HG03135 (cell line): Measurements from ENCODE around the gene MTARC1.

Source experiments
- ATAC-seq: cut with Tn5 transposase; IDR thresholded peaks from one replicate; pipeline ENCODE4 v1.9.1; 2021; ENCODE audit warnings: mild to moderate bottlenecking, moderate library complexity; ENCODE audit not compliant: unreplicated experiment

MTARC1 gene

GRCh38 chr1:220803401-220804201 is 16.9 kb downstream of the MTARC1 start:
- ATAC-seq = no peak

- no peak for ATAC-seq
These were observed 17.5 kb downstream of the MTARC1 start for GRCh38 chr1:220804202-220804586.

GRCh38 chr1:220806408-220806807 is 19.7 kb downstream of the MTARC1 start:
- ATAC-seq = no peak

DNA sequence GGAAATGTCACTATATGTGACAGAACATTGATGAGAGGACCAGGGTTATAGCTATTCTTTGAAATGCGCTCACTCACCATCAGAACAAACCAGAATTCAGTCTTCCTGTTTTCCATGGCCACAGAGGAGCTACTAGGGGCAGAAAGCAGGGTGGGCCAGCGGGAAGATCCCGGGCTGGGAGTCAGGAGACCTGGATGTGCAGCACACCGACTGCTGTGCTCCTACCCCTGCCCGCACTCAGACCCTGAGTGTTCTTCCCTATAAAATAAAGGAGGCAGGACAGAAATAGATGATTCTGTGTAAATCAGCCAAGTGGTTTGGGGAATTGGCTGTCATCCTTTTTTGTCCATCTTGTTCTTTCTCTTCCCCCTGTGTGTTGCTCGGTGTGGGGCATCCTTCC is 21.0 kb downstream of the MTARC1 start:
- ATAC-seq = no peak

DNA sequence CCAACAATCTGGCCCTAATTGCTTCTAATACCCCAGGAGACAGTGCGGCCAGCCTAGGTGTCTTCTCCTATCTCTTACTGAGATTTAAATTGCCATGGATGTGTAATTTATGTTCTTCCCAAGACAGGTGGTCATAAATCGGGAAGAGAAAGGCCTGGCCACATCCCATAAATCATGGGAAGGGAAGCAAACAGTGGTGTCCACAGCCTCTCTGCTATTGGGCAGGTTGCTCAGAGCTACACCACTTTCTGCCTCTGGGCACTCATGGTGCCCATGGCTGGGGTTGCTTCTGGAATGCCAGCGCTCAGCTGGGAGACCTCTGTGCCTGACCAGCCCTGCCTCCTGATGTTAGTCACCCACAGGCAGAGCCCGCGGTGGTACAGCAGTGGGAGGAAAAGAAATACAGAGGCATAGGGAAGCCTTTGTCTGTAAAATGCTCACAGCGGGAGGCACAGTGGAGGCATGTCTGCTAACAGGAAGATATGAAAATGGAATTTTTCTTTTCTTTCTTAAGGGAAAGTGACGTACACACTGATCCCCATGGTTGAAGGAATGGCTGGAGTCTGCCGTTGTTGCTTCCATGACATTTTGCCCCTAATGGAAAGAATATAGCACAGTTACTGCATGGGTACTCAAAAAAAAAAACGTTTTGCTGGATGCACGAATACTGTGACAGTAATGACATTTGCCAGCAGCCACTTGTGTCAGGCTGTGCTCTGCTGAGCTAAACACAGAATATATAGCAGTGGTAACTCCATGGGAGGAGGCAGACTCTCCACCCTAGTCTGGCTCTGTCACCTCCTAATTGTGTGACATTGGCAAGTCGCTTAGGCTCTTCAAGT is 21.9 kb downstream of the MTARC1 start:
- no peak for ATAC-seq

GRCh38 chr1:220809187-220809550 is 22.5 kb downstream of the MTARC1 start:
- ATAC-seq = no peak

GRCh38 chr1:220809704-220810103 is 23.0 kb downstream of the MTARC1 start:
- ATAC-seq = no peak

DNA sequence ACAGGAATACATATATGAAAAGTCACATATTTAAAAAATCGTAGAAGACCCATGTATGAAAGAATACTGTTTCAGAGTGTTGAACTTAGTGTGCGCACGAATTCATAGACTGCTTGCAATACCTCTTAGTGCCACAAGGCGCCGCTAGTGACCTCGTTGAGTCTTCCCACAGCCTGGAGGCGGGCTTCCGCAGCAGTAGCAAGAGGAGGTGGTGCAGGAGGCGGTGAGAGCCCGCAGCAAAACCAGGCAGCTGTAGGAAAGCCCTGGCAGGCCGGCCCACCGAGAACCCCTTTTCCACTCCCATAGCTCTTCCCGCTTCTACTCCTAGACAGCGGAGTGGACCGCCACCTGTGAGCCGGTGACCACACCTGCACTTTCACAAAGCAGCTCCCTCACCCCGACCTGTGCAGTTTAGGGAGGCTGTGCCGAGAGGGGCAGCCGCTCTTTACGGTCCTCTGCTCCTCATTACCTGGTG is 23.5 kb downstream of the MTARC1 start:
- ATAC-seq = peak; percentile 87

GRCh38 chr1:220810963-220811362 is 24.2 kb downstream of the MTARC1 start:
- no peak for ATAC-seq

- no peak for ATAC-seq
These were observed 25.0 kb downstream of the MTARC1 start for GRCh38 chr1:220811695-220812094.

DNA sequence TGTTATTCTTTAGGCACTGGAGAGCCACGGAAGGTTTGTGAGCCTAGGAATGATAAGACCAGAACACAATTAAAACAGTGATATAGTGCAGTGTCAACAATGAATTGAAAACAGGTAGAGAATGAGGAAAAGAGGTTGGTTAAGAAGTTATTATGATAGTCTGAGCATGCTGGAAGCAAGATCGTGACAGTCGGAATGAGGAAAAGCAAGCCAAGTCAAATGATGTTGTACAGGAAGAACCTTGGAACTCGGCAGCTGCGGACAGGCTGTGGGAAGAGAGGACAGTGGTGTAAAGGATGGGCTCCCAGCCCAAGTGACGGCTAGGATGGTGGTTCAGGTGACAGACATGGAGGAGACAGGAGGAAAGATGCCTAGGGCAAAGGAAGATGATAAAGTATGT is 25.6 kb downstream of the MTARC1 start:
- no peak for ATAC-seq

DNA sequence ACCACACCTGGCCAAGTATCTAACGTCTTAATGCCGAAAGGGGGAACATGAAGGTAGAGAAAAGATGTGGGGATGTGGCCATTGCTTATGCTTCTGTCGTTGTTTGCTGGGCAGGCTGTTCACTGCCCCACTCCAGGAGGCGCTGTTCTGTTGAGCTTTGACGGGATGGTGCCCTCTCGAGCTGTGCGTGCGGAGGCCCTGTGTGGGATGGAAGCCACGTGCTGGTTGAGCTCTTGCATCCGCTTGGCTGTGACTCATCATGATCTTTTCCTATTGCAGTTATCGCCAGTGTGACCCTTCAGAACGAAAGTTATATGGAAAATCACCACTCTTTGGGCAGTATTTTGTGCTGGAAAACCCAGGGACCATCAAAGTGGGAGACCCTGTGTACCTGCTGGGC is 26.3 kb downstream of the MTARC1 start:
- no peak for ATAC-seq

- no peak for ATAC-seq
These were observed 28.7 kb downstream of the MTARC1 start for GRCh38 chr1:220815409-220815808.

DNA sequence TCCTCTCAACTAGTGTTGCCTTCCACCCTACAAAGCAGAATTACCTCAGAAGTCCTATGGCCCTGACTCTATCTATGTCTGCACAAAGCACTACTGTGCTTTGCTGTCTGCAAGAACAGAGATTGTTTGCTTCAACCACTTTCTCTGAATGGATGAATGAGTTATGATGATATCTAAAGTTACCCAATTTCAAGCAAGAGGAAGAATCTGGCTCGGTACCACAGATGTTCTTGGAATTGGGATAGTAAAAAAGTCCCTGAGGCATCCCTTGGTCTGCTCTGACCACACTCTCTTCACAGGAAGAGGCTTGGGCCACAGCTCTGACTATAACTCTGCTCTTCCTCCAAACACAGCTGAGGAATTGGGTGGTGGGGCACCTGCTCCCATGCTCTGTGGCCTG is 31.2 kb downstream of the MTARC1 start:
- ATAC-seq = no peak

DNA sequence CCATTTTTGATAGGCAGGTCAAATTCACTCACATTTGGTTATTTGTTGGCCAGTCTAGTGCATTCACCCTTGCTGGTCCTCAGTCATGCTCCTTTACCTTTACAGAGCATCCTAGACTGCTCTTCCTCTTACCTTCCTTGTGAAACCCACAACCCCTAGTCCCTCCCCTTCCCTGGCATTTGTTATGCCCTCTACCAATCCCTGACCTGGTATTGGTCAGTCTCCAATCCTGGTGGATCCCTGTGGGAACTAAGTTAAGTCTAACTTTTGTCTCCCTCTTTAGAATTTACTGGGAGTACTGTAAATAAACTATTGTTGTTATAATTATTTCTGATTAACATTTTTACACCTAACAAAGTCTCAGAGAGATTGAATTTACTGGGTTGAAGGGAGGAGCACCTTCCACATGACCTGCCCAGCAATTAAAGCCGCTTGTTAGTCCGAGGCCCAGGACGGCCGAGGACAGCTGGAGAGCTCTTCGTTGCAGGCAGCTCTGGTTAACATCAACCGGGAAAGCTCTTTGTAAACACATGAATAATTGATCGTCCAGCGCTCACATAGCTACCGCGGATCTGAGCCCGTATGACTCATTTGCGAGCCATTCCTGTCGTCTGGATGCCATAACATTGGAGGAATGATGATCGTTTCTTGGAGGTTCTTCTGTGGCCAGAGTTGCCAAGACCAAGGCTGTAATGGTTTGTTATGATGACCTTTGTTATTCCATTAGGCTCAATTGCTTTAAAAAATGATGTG is 31.9 kb downstream of the MTARC1 start:
- ATAC-seq = no peak

DNA sequence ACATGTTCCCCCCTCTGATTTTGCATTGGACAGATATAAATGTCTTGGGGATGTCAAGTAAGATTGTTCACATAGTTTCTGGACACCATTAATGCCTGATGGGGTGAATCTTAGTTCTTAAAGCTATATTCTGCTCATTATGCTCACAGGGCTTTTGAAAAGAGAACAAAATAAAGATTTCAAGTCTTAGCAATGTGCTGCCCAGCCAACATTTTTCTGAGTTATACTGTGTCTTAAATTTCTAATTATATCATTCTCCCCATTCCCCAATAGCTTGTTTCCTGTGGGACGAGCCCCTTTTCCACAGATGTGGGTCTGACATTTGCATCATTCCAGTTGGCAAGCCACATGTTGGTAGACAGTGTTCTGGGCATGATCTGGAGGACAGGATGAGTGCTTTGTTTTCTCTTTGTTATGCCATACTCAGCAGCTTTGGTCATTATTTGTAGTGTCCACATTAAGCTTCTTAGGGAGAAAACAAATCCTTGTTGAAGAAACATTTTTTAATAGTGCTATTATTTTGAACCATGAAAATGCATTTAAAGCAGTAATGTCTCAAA is 32.8 kb downstream of the MTARC1 start:
- no peak for ATAC-seq

DNA sequence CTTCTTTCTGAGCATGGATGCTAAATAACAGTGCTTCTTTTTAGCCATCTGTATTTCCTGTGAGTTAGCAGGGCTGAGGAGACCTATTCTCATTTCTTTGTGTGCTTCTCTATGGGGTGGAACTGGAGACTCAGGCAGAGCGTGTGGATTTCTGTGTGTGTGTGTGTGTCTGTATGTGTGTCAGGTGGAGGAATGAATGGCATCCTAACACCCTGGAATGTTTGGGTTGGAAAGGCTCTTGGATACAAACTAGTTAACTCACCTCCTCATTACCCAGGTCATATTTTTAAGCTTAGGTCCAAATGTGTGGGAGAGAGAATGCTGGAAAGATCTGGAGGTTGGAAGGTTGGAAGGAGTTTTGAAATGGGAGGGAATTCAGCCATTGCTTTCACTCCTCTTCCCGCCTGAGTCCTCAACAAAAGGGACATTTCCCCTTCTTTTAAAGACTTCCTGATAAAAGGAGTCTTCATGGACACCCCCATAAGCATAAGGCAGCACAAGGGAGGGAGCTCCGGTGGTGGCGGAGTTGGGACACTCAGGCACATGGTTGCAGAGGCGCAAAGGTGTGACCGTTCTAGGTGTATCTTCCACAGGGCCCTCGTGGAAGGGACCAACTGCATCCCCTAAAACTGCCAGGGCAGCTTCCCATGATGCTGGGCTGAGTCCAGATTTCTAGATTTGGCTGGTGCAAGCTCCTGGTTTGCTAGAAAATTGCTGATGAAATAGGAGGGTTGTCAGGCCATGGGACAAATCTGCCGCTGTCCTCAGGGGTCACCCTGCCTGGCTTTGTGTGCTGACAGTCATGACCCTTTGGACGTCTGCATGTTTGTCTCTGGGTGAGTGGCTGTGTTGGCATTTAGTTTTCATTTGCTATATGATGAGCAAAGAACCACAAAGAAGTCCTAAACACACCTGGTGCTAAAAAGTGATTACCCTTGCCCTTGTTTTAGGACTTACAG is 37.6 kb downstream of the MTARC1 start:
- no peak for ATAC-seq

DNA sequence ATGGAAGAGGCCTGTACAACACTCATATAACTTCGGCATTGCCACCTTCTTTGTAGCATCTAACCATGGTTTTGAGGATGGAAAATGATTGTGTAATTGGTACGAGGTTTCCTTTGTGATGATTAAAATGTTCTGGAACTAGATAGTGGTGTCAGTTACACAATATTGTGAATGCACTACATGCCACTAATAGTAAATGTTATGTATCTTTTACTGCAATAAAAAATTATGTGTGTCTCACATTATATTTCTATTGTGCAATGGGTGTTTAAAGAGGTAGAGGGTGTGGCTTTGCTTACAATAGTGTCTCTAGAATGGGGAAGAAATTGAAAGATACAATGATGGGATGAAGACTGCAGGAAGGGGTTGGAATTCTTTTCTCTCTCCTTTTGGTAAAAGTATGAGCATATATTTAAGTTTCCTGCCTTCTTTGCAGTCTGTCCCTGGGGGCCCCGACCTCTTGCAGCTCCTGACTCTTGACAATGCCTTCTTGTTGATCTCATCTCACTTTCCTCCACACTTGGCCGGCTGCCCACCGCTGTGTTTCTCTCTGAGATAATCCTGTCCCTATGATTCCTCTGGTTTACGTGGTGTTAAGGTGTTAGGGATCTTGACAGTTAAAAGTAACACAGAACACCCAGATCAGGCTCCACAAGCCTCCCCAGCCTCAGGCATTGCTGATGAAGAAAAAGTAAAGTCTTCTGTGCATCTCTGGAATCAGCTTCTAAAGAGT is 39.3 kb downstream of the MTARC1 start:
- no peak for ATAC-seq

GRCh38 chr1:220826729-220827128 is 40.0 kb downstream of the MTARC1 start:
- ATAC-seq = no peak
